SU-DHL-6 (cell line): ENCODE data around the gene HIBADH.

Experiments
- H2AFZ ChIP-seq: fragments of 200-600 bp; sonication (generic); 2 replicates; pipeline ENCODE4 v1.6.1; 2014; ENCODE audit warnings: low read depth, mild to moderate bottlenecking, moderate library complexity, mixed read lengths, antibody characterized with exemption, low read length; ENCODE audit not compliant: severe bottlenecking
- H3F3A ChIP-seq: fragments of 200-600 bp; shearing (Covaris generic); 2 replicates; pipeline ENCODE4 v1.6.0; 2016; ENCODE audit warnings: antibody characterized with exemption, mild to moderate bottlenecking; ENCODE audit not compliant: insufficient read depth
- H3K27ac ChIP-seq: fragments of 200-600 bp; sonication (generic); 2 replicates; pipeline ENCODE4 v1.5.1; 2016; ENCODE audit warnings: low read depth, mild to moderate bottlenecking, low read length, moderate library complexity, mixed read lengths
- H3K27me3 ChIP-seq: fragments of 200-600 bp; sonication (generic), shearing (Covaris generic); 2 replicates; pipeline ENCODE4 v1.6.0; 2014; ENCODE audit warnings: mild to moderate bottlenecking, low read length
- H3K36me3 ChIP-seq: fragments of 200-600 bp; sonication (generic); 2 replicates; pipeline ENCODE4 v1.6.1; 2014; ENCODE audit warnings: mild to moderate bottlenecking, low read length, mixed read lengths
- H3K4me2 ChIP-seq: fragments of 300-600, 200-600 bp; shearing (Covaris generic), sonication (generic); 2 replicates; pipeline ENCODE4 v1.6.0; 2014; ENCODE audit warnings: low read length, low read depth, mild to moderate bottlenecking; ENCODE audit not compliant: poor library complexity, severe bottlenecking
- H3K4me3 ChIP-seq: fragments of 200-600 bp; sonication (generic); 2 replicates; pipeline ENCODE4 v1.5.1; 2014; ENCODE audit warnings: antibody characterized with exemption, low read length, mild to moderate bottlenecking, mixed read lengths; ENCODE audit not compliant: insufficient read depth, poor library complexity, severe bottlenecking
- H3K79me2 ChIP-seq: fragments of 200-600 bp; sonication (generic); 2 replicates; pipeline ENCODE4 v1.6.1; 2014; ENCODE audit warnings: mild to moderate bottlenecking, low read length, moderate library complexity; ENCODE audit not compliant: insufficient read depth
- H3K9ac ChIP-seq: fragments of 200-600 bp; sonication (generic); 2 replicates; pipeline ENCODE4 v1.7.0; 2014; ENCODE audit warnings: mild to moderate bottlenecking, low read length
- H3K9me2 ChIP-seq: fragments of 200-600 bp; sonication (generic); replicated peaks from 2 replicates; pipeline ENCODE4 v1.6.1; 2014; ENCODE audit warnings: low read length; ENCODE audit not compliant: insufficient read depth
- H3K9me3 ChIP-seq: fragments of 200-600 bp; sonication (generic); 2 replicates; pipeline ENCODE4 v1.6.1; 2014; ENCODE audit warnings: low read length, mixed read lengths; ENCODE audit not compliant: insufficient read depth
- H4K20me1 ChIP-seq: fragments of 200-600 bp; sonication (generic); 2 replicates; pipeline ENCODE4 v1.6.1; 2014; ENCODE audit warnings: low read depth, mild to moderate bottlenecking, antibody characterized with exemption, low read length, moderate library complexity, mixed read lengths
- EZH2phosphoT487 ChIP-seq: fragments of 200-600 bp; sonication (generic), shearing (Covaris generic); conservative IDR thresholded peaks from 2 replicates; pipeline ENCODE4 v1.6.1; 2018; ENCODE audit warnings: mild to moderate bottlenecking, antibody characterized with exemption, low read length, moderate library complexity, mixed read lengths
- TF ChIP-seq, protein P1 (sequence below): fragments of 200-600 bp; sonication (generic); IDR thresholded peaks from one replicate; pipeline ENCODE4 v1.5.1; 2017; ENCODE audit warnings: antibody characterized with exemption, mild to moderate bottlenecking, low read length, moderate library complexity; ENCODE audit not compliant: insufficient read depth, poor library complexity, severe bottlenecking

HIBADH gene

DNA sequence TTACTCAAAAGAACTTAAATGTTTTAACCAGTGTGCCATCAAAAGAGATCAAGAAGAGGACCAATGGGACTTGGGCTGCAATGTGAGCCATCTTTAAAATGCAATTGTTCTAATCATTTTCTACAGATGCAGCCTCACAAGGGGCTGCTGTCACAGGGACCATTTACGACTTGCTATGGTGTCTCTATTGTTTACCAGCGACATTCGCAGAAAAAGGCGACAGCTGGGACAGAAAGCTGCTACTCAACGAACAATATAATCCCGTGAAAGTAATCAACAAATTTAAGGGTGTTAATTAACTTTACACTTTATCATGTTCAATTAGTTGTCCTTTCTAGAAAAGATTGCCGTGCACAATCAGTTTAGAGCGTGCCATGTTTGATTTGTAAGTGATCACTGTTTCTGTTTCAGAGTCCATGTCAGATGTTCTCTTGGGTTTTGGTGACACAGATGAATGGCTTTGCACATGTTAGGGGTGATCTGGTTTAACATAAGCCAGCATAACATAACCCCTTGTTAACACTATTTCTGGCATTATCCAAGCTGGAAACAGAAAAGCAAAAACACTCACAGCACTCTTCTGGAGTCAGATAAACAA lies 110.8 kb downstream of the HIBADH start:
- no peaks in the 10 kb centered on the region for H4K20me1 ChIP-seq
- no peak overlapping the region for H2AFZ ChIP-seq
- no peaks in the 10 kb centered on the region for H3K36me3 ChIP-seq
- TF ChIP-seq, protein P1, sequence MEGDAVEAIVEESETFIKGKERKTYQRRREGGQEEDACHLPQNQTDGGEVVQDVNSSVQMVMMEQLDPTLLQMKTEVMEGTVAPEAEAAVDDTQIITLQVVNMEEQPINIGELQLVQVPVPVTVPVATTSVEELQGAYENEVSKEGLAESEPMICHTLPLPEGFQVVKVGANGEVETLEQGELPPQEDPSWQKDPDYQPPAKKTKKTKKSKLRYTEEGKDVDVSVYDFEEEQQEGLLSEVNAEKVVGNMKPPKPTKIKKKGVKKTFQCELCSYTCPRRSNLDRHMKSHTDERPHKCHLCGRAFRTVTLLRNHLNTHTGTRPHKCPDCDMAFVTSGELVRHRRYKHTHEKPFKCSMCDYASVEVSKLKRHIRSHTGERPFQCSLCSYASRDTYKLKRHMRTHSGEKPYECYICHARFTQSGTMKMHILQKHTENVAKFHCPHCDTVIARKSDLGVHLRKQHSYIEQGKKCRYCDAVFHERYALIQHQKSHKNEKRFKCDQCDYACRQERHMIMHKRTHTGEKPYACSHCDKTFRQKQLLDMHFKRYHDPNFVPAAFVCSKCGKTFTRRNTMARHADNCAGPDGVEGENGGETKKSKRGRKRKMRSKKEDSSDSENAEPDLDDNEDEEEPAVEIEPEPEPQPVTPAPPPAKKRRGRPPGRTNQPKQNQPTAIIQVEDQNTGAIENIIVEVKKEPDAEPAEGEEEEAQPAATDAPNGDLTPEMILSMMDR = no peak
- no peak for TF ChIP-seq EZH2phosphoT487
- no peak overlapping the region for H3K9ac ChIP-seq
- no peaks in the 10 kb centered on the region for H3F3A ChIP-seq
- H3K4me2 ChIP-seq = no peak overlapping the region
- H3K9me2 ChIP-seq = no peaks in the 10 kb centered on the region
- no peaks in the 10 kb centered on the region for H3K79me2 ChIP-seq
- no peaks in the 10 kb centered on the region for H3K9me3 ChIP-seq
- H3K27me3 ChIP-seq = no peaks in the 10 kb centered on the region
- H3K4me3 ChIP-seq = no peak overlapping the region
- no peak overlapping the region for H3K27ac ChIP-seq

DNA sequence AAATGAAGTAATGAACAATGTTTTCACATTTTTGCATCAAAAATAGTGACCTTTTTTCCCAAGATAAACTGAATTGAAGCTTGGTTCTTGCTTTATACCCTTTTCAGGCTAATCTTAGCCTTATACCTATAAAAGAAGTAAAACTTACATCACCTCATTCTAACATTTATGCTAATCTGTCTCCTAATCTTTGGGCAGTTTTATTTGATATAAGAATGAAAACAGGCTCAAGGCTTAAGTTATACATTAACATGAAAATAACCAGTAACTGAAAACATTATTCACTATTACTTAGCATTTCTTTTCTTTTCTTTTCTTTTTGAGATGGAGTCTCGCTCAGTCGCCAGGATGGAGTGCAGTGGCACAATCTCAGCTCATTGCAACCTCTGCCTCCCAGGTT lies 113.1 kb downstream of the HIBADH start:
- no peaks in the 10 kb centered on the region for H4K20me1 ChIP-seq
- H3K4me2 ChIP-seq = no peak overlapping the region
- no peaks in the 10 kb centered on the region for H3K27me3 ChIP-seq
- no peak for TF ChIP-seq EZH2phosphoT487
- TF ChIP-seq, protein P1 = no peak
- H3F3A ChIP-seq = no peaks in the 10 kb centered on the region
- H3K4me3 ChIP-seq = no peak overlapping the region
- H3K79me2 ChIP-seq = no peaks in the 10 kb centered on the region
- no peak overlapping the region for H3K27ac ChIP-seq
- no peaks in the 10 kb centered on the region for H3K9me3 ChIP-seq
- H2AFZ ChIP-seq = no peak overlapping the region
- H3K9me2 ChIP-seq = no peaks in the 10 kb centered on the region
- H3K36me3 ChIP-seq = 0 out of 2 replicates have a peak, but pooled peaks cover under 1% of the 10 kb centered on the region
- H3K9ac ChIP-seq = no peak overlapping the region

DNA sequence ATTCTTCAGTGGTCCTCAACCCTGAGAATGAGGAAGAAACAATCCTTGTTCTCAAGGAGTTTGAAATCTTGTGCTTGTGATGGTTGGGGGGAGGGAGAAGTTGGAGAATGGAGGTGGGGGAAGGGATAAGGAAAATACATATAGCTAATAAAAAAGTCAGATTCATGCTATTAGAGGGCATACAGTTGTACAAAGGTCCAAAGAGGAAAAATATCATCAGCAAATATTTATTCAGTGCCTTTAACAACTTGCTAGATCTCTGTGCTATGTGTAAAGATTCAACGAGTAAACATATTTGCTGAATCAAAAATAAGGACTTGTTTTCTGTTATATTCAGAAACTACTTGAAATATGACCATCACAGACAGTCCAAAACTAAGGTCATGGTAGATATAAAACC lies 114.4 kb downstream of the HIBADH start:
- no peaks in the 10 kb centered on the region for H3F3A ChIP-seq
- 0 out of 2 replicates have a peak, but pooled peaks cover 3% of the 10 kb centered on the region for H3K36me3 ChIP-seq
- no peak overlapping the region for H3K4me3 ChIP-seq
- H4K20me1 ChIP-seq = no peaks in the 10 kb centered on the region
- no peak overlapping the region for H3K9ac ChIP-seq
- TF ChIP-seq, protein P1 = no peak
- no peak for TF ChIP-seq EZH2phosphoT487
- no peaks in the 10 kb centered on the region for H3K9me3 ChIP-seq
- H3K4me2 ChIP-seq = no peak overlapping the region
- no peak overlapping the region for H3K27ac ChIP-seq
- no peaks in the 10 kb centered on the region for H3K27me3 ChIP-seq
- no peak overlapping the region for H2AFZ ChIP-seq
- no peaks in the 10 kb centered on the region for H3K9me2 ChIP-seq
- no peaks in the 10 kb centered on the region for H3K79me2 ChIP-seq
